Measurements from ENCODE around the gene GRWD1.
A peak's percentile ranks its signal among the peaks of the same experiment; 100 is the strongest.
"Not testable (repeated sequence)": the region's sequence is repeated elsewhere in the genome, so short reads cannot be mapped to it uniquely, and the experiment has no call there.

The GRWD1 gene

DNA sequence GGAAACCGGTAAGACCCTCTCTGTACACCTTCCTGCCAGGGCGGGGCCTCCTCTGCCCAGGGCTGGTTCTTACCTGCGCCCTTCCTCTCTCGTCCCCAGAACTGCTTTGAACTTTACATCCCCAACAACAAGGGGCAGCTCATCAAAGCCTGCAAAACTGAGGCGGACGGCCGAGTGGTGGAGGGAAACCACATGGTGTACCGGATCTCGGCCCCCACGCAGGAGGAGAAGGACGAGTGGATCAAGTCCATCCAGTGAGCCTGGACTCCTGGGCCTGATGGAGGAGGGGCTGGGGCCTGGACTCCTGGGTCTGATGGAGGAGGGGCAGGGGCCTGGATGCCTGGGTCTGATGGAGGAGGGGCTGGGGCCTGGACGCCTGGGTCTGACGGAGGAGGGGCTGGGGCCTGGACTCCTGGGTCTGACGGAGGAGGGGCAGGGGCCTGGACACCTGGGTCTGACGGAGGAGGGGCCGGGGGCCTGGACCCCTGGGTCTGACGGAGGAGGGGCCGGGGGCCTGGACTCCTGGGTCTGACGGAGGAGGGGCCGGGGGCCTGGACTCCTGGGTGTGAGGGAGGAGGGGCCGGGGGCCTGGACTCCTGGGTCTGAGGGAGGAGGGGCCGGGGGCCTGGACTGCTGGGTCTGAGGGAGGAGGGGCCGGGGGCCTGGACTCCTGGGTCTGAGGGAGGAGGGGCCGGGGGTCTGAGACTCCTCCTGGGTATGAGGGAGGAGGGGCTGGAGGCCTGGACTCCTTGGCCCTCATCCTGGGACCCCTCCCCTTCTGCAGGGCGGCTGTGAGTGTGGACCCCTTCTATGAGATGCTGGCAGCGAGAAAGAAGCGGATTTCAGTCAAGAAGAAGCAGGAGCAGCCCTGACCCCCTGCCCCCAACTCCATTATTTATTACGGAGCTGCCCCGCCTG lies 32.8 kb downstream of the GRWD1 start:
- Histone ChIP-seq H3K9me3 (ENCODE audit: control insufficient read depth in 1 of 2, low read length in 2 of 2) (no peaks in the 10 kb centered on the region), H3K36me3 (ENCODE audit: control insufficient read depth in 1 of 2, insufficient read depth in 2 of 2, low read length in 2 of 2) (peaks cover 16 to 54% of the 10 kb centered on the region in 2 donors), H3K9ac (ENCODE audit: low read depth in 1 of 2, low read length in 2 of 2) (no peak overlapping the region), H3K4me1 (ENCODE audit: control insufficient read depth in 1 of 2, insufficient read depth in 2 of 2, low read length in 2 of 2) (peaks cover 10 to 13% of the 10 kb centered on the region in 2 donors), H3K27me3 (ENCODE audit: control insufficient read depth in 1 of 2, insufficient read depth in 2 of 2, low read length in 2 of 2) (no peaks in the 10 kb centered on the region), H3K4me3 (ENCODE audit: low read depth in 1 of 2, low read length in 2 of 2) (no peak overlapping the region), H3K27ac (ENCODE audit: low read depth, low read length) (no peak overlapping the region)

DNA sequence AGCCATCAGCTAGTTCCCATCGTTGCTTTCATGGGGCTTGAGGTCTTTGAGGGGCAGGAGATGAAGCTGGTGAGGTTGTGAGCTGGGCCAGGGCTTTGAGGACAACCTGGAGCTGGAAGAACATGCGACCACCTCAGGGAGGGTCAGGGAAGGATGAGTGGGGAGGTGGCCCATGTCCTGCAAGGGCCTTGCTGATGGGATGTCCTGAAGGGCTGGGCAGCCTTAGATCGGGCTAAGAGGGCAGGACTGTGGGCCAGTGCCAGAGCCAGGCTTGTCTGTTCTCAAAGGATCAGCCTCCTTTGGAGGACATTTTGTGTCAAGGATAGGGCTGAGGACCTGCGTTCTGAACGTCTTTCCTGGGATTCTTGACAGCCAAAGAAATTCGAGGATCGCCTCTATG lies 33.9 kb downstream of the GRWD1 start:
- H3K4me1 ChIP-seq (ENCODE audit: control insufficient read depth in 1 of 2, insufficient read depth in 2 of 2, low read length in 2 of 2), result peaks cover 10 to 13% of the 10 kb centered on the region in 2 donors
- H3K27me3 ChIP-seq (ENCODE audit: control insufficient read depth in 1 of 2, insufficient read depth in 2 of 2, low read length in 2 of 2), result no peaks in the 10 kb centered on the region
- no peaks in the 10 kb centered on the region for H3K9me3 ChIP-seq (ENCODE audit: control insufficient read depth in 1 of 2, low read length in 2 of 2)
- peaks cover 12 to 43% of the 10 kb centered on the region in 2 donors for H3K36me3 ChIP-seq (ENCODE audit: control insufficient read depth in 1 of 2, insufficient read depth in 2 of 2, low read length in 2 of 2)
- no peak overlapping the region for H3K27ac ChIP-seq (ENCODE audit: low read depth, low read length)
- peak overlapping the region in 1 of 2 donors; percentile 48 for H3K9ac ChIP-seq (ENCODE audit: low read depth in 1 of 2, low read length in 2 of 2)
- H3K4me3 ChIP-seq (ENCODE audit: low read depth in 1 of 2, low read length in 2 of 2), result peak overlapping the region in 1 of 2 donors; percentile 62

DNA sequence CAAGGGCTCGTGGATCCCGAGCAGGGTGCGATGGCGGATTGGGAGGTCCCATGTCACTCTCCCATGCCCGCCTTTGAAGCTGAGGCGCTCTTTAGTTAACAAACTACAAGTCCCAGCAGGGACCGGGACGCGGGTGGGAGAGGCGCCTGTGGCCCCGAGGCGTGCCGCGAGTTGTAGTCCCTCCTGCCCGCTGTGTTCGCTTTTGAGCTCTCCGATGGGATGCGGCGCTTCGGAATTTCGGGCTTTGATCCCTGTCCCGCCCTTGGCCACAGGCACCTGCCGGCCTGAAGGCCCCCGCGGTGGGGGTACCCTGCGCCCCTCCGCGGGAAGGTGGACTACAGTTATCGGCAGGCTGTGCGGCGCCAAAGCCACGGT lies 34.4 kb downstream of the GRWD1 start:
- peaks cover 7 to 38% of the 10 kb centered on the region in 2 donors for H3K36me3 ChIP-seq (ENCODE audit: control insufficient read depth in 1 of 2, insufficient read depth in 2 of 2, low read length in 2 of 2)
- no peaks in the 10 kb centered on the region for H3K27me3 ChIP-seq (ENCODE audit: control insufficient read depth in 1 of 2, insufficient read depth in 2 of 2, low read length in 2 of 2)
- peak overlapping the region; percentile 62 for H3K27ac ChIP-seq (ENCODE audit: low read depth, low read length)
- H3K4me1 ChIP-seq (ENCODE audit: control insufficient read depth in 1 of 2, insufficient read depth in 2 of 2, low read length in 2 of 2), result peaks cover 10 to 13% of the 10 kb centered on the region in 2 donors
- peak overlapping the region; percentile 62 to 67 for H3K4me3 ChIP-seq (ENCODE audit: low read depth in 1 of 2, low read length in 2 of 2)
- H3K9ac ChIP-seq (ENCODE audit: low read depth in 1 of 2, low read length in 2 of 2), result peak overlapping the region; percentile 48 to 69
- H3K9me3 ChIP-seq (ENCODE audit: control insufficient read depth in 1 of 2, low read length in 2 of 2), result no peaks in the 10 kb centered on the region

DNA sequence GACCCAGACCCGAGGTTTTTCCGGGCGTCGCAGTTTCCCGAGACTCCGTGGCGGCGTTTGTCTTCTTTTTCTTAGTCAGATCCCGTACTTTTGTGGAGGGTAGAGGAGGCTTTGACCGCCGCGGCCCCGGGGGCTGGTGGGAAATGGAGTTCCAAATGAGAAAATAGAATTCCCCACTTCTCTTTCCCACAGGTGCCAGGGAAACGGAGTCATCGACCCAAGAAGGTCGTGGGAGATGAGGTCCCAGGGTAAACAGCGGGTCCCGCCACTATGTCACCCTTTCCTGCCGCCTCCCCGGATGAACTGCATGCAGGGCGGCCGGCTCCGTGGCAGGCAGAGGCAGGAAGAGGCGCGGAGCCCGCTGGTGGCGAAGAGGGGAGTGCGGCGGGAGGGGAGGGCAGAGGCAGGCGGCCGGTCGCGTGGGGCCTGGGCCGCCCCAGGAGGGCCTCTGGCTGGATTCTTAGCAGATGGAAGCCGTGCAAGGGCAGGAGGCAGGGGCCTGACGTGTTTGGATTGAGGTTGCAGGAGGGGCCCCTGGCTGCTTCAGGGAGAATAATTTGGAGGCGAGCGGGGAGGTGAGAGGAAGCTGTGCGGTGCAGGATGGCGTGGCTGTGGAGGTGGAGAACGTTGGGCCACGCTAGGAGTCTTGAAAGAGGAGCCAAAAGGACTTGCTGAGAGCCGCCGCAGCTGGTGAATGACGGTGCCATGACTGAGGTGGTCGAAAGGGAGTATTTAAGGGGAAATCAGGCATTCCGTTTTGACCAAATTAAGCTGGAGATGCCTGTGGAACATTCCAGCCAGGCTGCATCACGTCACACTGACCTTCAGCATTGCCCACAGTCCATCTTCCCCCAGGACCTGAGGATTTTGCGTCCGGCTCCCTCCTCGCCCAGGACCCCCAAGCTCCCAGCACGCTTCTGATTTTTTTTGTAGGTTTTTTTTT lies 35.0 kb downstream of the GRWD1 start:
- Histone ChIP-seq H3K4me3 (ENCODE audit: low read depth in 1 of 2, low read length in 2 of 2) (peak overlapping the region; percentile 62 to 67), H3K27me3 (ENCODE audit: control insufficient read depth in 1 of 2, insufficient read depth in 2 of 2, low read length in 2 of 2) (no peaks in the 10 kb centered on the region)

DNA sequence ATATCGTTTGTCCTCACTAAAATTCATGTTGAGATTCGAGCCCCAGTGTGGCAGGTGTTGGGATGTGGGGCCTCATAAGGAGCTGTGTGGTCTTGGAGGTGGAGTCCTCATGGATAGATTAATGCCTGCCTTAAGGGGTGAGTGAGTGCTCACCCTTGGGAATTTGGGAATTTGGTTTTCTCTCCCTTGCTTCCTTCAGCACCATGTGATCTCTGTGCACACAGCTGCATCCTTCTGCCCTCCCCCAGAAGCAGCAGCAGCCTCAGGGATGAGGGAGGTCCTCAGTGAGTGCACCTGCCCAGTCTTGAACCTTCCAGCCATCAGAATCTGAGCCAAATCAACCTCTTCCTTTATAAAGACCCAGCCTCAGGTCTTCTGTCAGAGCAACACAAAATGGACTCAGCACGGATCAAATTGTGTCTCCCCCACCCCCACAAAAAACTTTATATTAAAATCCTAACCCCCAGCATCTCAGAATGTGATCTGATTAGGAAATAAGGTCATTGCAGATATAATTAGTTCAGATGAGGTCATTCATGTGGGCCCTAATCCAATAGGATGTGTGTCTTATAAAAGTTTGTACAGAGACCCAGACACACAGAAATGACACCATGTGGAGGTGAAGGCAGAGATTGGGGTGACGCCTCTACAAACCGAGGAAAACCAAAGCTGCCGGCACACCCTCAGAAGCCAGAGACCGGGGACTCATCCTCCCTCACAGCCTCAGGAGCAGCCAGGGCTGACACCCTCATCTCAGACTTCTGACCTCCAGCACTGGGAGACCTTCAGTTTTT lies 36.3 kb downstream of the GRWD1 start:
- Histone ChIP-seq H3K4me1 (ENCODE audit: control insufficient read depth in 1 of 2, insufficient read depth in 2 of 2, low read length in 2 of 2) (peaks cover 10 to 13% of the 10 kb centered on the region in 2 donors), H3K9ac (ENCODE audit: low read depth in 1 of 2, low read length in 2 of 2) (no peak overlapping the region), H3K9me3 (ENCODE audit: control insufficient read depth in 1 of 2, low read length in 2 of 2) (no peaks in the 10 kb centered on the region), H3K36me3 (ENCODE audit: control insufficient read depth in 1 of 2, insufficient read depth in 2 of 2, low read length in 2 of 2) (peaks cover 0 to 20% of the 10 kb centered on the region in 2 donors), H3K4me3 (ENCODE audit: low read depth in 1 of 2, low read length in 2 of 2) (no peak overlapping the region), H3K27ac (ENCODE audit: low read depth, low read length) (no peak overlapping the region), H3K27me3 (ENCODE audit: control insufficient read depth in 1 of 2, insufficient read depth in 2 of 2, low read length in 2 of 2) (no peaks in the 10 kb centered on the region)

More for the DNA sequence above, 35.0 kb downstream of the GRWD1 start:
- peak overlapping the region; percentile 48 to 69 for H3K9ac ChIP-seq (ENCODE audit: low read depth in 1 of 2, low read length in 2 of 2)
- H3K27ac ChIP-seq (ENCODE audit: low read depth, low read length), result peak overlapping the region; percentile 62
- peaks cover 1 to 32% of the 10 kb centered on the region in 2 donors for H3K36me3 ChIP-seq (ENCODE audit: control insufficient read depth in 1 of 2, insufficient read depth in 2 of 2, low read length in 2 of 2)
- peaks cover 10 to 13% of the 10 kb centered on the region in 2 donors for H3K4me1 ChIP-seq (ENCODE audit: control insufficient read depth in 1 of 2, insufficient read depth in 2 of 2, low read length in 2 of 2)
- no peaks in the 10 kb centered on the region for H3K9me3 ChIP-seq (ENCODE audit: control insufficient read depth in 1 of 2, low read length in 2 of 2)

DNA sequence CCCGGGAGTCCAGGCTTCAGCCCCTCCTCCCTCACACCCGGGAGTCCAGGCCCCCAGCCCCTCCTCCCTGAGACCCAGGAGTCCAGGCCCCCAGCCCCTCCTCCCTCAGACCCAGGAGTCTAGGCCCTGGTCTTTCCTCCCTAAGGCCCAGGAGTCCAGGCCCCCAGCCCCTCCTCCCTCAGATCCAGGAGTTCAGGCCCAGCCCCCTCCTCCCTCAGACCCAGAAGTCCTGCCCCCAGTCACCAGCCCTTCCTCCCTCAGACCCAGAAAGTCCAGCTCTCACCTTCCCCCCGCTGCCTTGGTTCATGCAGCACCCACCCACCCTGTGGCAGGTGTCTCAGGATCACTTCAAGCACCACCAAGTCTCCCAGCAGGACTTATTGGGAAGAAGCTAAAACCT lies 37.5 kb downstream of the GRWD1 start:
- Histone ChIP-seq H3K4me1 (ENCODE audit: control insufficient read depth in 1 of 2, insufficient read depth in 2 of 2, low read length in 2 of 2) (peaks cover 22 to 24% of the 10 kb centered on the region in 2 donors), H3K27ac (ENCODE audit: low read depth, low read length) (no peak overlapping the region), H3K4me3 (ENCODE audit: low read depth in 1 of 2, low read length in 2 of 2) (no peak overlapping the region), H3K27me3 (ENCODE audit: control insufficient read depth in 1 of 2, insufficient read depth in 2 of 2, low read length in 2 of 2) (no peaks in the 10 kb centered on the region), H3K9ac (ENCODE audit: low read depth in 1 of 2, low read length in 2 of 2) (no peak overlapping the region), H3K9me3 (ENCODE audit: control insufficient read depth in 1 of 2, low read length in 2 of 2) (no peaks in the 10 kb centered on the region), H3K36me3 (ENCODE audit: control insufficient read depth in 1 of 2, insufficient read depth in 2 of 2, low read length in 2 of 2) (peaks cover 0 to 8% of the 10 kb centered on the region in 2 donors)

DNA sequence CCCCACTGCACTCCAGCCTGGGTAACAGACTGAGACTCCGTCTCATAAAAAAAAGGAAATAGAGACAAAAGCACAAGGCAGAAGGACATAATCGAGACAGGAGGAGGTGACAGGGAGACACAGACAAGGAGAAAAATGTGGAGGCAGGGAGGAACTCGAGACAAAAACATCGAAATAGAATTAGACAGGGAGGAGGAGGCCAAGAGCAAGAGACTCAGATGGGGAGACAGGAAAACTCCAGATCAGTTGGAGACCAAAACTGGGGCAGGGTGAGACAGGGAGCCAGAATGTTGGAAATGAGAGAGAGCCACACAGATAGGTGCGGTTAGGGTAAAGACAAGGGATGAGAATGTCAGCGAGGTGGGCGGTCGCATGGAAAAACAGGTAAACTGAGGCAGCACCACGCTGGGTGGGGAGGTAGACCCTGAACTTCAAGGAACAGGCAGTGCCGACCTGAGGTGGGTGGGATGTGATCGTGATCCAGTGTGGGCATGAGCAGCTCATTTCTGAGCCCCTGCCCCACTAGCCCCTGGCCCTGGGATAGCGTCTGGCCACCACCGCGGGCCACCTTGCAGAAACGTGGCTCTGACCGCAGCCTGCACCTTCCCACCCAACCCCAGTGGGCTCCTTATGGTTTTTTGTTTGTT lies 38.6 kb downstream of the GRWD1 start:
- Histone ChIP-seq H3K27ac (ENCODE audit: low read depth, low read length) (no peak overlapping the region), H3K9ac (ENCODE audit: low read depth in 1 of 2, low read length in 2 of 2) (no peak overlapping the region), H3K4me3 (ENCODE audit: low read depth in 1 of 2, low read length in 2 of 2) (no peak overlapping the region), H3K9me3 (ENCODE audit: control insufficient read depth in 1 of 2, low read length in 2 of 2) (no peaks in the 10 kb centered on the region), H3K27me3 (ENCODE audit: control insufficient read depth in 1 of 2, insufficient read depth in 2 of 2, low read length in 2 of 2) (no peaks in the 10 kb centered on the region), H3K36me3 (ENCODE audit: control insufficient read depth in 1 of 2, insufficient read depth in 2 of 2, low read length in 2 of 2) (peaks cover 0 to 5% of the 10 kb centered on the region in 2 donors), H3K4me1 (ENCODE audit: control insufficient read depth in 1 of 2, insufficient read depth in 2 of 2, low read length in 2 of 2) (peaks cover 25 to 27% of the 10 kb centered on the region in 2 donors)

DNA sequence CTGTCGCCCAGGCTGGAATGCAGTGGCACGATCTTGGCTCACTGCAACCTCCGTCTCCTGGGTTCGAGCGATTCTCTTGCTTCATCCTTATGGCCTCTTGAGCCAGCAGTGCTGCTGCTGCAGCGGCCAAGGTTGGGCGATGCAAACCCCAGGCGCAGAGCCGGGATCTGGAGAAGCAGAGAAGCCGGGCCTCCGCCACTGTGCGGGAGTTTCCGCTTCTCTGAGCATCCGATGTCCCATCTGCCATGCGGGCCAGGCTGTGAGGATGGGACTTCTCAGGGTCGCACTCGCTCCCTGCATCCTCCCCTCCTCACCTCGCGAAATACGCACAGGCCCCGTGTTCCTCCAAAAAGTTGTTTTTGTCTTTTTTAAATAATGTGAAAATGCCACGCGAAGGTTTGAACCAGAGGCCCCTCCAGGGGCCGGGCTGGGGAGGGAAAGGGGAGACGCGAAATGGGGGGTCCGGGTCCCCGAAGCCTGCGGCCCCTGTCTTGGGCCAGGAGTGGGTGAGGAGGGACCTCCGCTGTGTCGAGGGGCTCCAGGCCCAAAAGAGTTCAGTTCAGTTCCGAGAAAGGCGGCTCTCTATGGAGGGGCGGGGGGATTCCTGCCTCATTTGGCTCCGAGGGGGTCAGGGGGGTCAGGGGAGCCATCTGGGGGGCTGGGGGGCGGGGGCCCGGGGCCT lies 39.3 kb downstream of the GRWD1 start:
- Histone ChIP-seq H3K27ac (ENCODE audit: low read depth, low read length) (no peak overlapping the region), H3K9me3 (ENCODE audit: control insufficient read depth in 1 of 2, low read length in 2 of 2) (no peaks in the 10 kb centered on the region), H3K27me3 (ENCODE audit: control insufficient read depth in 1 of 2, insufficient read depth in 2 of 2, low read length in 2 of 2) (no peaks in the 10 kb centered on the region), H3K4me1 (ENCODE audit: control insufficient read depth in 1 of 2, insufficient read depth in 2 of 2, low read length in 2 of 2) (peaks cover 21 to 28% of the 10 kb centered on the region in 2 donors), H3K36me3 (ENCODE audit: control insufficient read depth in 1 of 2, insufficient read depth in 2 of 2, low read length in 2 of 2) (no peaks in the 10 kb centered on the region), H3K9ac (ENCODE audit: low read depth in 1 of 2, low read length in 2 of 2) (no peak overlapping the region), H3K4me3 (ENCODE audit: low read depth in 1 of 2, low read length in 2 of 2) (no peak overlapping the region)

DNA sequence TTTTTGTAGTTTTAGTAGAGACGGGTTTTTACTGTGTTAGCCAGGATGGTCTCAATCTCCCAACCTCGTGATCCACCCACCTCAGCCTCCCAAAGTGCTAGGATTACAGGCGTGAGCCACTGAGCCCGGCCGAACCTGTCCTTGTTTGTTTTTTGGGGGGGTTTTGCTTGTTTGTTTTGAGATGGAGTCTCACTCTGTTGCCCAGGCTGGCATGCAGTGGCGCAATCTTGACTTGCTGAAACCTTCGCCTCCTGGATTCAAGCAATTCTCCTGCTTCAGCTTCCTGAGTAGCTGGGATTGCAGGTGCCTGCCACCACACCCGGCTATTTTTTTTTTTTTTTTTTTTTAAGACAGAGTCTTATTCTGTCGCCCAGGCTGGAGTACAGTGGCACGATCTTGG lies 40.9 kb downstream of the GRWD1 start:
- not testable (repeated sequence) for H3K9me3 ChIP-seq (ENCODE audit: control insufficient read depth in 1 of 2, low read length in 2 of 2); H3K27ac ChIP-seq (ENCODE audit: low read depth, low read length); H3K27me3 ChIP-seq (ENCODE audit: control insufficient read depth in 1 of 2, insufficient read depth in 2 of 2, low read length in 2 of 2); H3K4me3 ChIP-seq (ENCODE audit: low read depth in 1 of 2, low read length in 2 of 2); H3K36me3 ChIP-seq (ENCODE audit: control insufficient read depth in 1 of 2, insufficient read depth in 2 of 2, low read length in 2 of 2); H3K9ac ChIP-seq (ENCODE audit: low read depth in 1 of 2, low read length in 2 of 2)
- peaks cover 19 to 33% of the 10 kb centered on the region in 2 donors for H3K4me1 ChIP-seq (ENCODE audit: control insufficient read depth in 1 of 2, insufficient read depth in 2 of 2, low read length in 2 of 2)

Measured in duodenal mucosa (tissue), 2 donors.